Stimulated activated CD8-positive, alpha-beta memory T cell treated with anti-CD3 and anti-CD28 coated beads, Interleukin-7, amount 100 ng/mL, for 4 hours (primary cell): Measurements from ENCODE around the gene PCCB.
"Not testable (repeated sequence)": the region's sequence is repeated elsewhere in the genome, so short reads cannot be mapped to it uniquely, and the experiment has no call there.

ENCODE experiments used
- DNase-seq, 2 donors: peaks; one replicate each; pipeline ENCODE4 v3.0.0-alpha.2; 2020; ENCODE audit warnings: low read depth in 2 of 2

The PCCB gene

DNA sequence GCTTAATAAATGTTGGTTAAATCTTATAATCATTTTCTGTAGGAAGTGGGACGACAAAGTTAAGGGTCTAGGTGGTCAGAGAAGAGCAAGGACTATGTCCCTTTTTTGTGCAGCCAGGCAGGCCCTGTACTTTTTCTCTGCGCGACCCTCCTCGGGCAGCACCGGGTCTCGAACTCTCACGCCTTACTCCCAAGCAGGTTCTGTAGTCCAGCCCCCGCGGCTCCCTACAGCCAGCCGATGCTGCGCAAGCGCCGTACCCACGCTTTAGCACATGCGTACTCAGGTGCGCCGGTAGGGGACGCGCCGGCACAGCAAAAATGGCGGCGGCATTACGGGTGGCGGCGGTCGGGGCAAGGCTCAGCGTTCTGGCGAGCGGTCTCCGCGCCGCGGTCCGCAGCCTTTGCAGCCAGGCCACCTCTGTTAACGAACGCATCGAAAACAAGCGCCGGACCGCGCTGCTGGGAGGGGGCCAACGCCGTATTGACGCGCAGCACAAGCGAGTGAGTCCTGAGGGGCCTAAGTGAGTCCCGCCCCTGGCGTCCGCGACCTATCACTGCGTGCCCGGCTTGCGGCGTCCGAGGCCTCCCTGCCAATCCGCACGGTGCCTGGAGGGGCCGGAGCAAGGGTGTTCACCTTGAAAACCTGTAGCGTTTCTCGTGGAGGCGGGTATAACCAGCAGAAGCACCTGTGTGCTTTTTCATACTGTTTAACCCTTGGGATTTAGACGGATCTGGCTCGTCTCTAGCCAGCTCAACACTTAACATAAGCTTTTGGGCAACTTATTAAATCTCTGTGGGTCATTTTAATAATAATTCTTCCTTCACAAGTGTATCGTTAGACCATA lies at the start of gene PCCB:
TSS of gene PCCB (plus strand) at position 282 of the 844 bp plus-strand sequence. CDS start at position 318, 36 bp downstream.
- DNase-seq: peak; percentile 88 to 89

DNA sequence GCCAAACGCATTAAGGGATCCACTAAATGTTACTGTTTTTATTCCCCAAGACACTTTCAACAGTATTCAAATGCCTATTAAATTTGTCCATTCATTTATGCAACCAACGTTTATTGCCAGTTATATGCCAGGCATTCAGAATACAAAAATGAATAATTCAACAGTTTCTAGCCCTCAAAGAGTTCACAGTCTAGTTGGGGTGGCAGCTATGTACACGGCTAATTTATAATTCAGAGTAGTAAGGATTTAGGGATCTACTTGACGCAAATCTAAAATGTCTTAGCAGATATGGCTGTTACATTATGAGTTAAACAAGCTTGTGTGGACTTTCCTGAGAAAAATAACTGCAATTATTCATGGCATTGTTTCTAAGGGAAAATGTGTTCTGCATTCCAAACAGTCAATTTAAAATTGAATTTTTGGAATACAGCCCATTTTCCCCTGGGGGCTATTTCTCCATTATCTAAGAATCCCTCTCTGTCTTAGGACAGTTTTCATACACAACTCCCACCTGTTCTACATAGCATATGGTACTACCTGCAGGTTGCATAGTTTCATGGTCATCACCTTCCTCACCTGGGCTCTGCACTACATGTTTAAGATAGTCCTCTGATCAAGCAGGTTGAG lies 42.5 kb upstream of the PCCB start:
- DNase-seq: no peak

DNA sequence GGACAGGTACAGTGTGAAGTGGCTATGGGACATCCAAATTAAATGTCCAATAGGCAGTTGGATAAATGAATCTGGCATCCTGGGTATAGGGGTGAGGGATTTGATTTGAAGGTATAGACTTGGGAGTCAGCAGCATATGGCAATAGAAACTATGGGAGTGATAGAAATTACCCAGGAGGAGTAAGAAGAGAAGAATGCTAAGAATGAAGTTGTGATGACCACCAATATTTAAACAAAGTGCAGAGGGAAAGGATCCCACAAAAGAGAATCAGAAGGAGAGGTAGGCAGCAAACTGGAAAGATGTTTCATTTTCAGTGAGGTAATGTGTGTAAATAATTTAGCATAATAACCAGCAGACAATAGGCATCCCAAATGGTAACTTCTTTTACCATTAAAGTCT lies 40.2 kb upstream of the PCCB start:
- DNase-seq: no peak

DNA sequence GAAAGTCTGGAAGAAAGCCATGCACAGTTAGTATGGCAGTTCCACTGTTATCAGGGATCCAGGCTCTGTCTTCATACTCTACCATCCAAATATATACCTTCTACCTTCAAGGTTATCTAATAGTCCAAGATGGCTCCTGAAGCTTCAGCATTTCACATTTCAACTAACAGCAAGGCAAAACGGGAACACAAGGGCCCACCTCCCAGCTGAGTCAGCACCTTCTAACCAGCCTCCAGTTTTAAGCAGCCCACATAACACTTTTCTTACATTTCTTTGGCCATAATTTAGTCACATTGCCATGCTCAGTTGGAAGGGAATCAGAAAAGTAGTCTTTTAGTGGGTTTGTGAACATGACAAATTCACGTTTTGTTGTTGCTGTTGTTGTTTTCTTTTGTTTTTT lies 38.6 kb upstream of the PCCB start:
- DNase-seq: no peak

DNA sequence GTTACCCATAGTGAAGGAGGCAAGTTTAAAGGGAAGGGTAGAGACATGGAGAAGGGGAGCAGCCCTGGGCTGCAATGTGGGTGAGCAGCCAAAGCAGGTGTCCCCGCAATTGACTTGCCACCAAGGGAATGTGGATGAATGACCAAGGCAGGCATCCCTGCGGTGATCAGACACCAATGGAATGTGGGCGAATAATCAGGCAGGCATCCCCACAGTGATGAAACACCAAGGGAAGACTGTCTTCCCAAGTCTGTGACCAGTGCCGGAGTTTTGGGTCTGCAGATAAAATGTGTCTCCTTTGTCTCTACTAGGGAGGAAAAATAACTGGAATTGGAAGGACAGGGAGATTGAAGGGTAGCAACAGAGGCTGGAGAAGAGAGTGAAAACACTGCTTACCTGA lies 27.4 kb upstream of the PCCB start:
- DNase-seq: not testable (repeated sequence)

DNA sequence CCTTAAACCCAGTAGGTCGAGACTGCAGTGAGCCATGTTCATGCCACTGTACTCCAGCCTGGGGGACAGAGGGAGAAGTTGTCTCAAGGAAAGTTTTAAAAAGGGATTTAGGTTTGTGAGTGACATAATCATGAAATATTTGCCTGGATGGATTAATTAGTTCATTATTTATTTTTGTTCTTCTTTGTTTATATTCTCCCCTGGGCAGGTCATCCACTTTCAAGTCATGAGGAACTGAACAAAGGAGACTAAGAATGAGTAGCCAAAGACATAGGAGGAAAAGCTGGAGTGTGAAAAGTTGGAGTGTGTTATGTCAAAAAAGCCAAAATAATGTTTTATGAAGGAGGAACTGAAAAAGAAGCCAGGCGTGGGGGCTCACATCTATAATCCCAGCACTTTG lies 17.7 kb upstream of the PCCB start:
- DNase-seq: no peak

DNA sequence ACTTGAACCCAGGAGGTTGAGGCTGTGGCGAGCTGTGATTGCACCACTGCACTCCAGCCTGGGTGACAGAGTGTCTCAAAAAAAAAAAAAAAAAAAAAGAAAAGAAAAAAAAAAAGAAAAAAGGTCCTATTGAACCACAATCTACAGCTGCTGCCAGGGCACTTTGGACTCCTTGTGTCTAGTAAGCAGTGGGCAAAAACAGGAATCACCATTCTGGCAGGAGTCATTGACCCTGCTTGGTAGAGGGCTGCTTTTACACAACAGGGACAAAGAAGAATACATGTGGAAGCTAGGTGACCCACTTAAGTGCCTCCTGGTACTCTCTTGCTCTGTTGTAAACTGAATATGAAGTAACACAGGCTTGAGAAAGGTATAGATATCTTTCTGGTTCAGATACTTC lies 14.6 kb upstream of the PCCB start:
- no peak for DNase-seq

DNA sequence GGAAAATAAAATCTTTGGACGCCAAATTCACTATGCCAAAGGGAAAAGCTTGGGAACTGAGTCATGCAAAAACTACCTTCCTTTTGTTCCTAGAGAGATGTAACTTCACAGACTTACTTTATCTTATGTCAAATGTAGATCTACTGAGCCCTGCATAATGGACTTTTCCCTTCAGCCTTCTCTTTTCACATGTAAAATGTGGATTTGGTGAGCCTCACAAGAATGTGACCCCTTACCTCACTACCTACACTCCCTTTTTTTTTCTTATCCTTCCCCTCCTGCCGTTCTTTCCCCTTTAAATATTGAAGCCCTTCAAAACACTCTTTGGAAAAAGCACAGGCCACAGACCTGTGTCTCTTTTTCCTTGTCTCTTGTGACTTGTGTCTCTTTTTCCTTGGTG lies 14.0 kb upstream of the PCCB start:
- DNase-seq: no peak

DNA sequence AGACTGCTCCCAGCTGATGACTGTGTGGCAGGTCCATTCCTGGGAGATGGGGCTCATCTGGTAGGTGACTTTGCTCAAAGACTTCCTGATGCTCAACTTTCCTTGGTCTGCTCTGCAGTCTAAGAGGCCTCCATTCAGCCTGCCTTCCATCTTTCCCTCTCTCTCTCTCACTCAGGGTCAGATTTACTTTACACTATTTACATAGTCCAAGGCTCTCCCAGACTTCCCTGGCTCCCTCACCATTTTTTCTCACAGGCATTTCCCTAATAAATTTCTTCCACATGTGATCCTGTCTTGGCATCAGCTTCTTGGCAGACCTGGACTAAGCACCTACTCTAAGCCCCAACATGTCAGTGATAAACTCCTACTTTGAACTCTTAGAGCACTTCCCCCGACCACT lies 13.0 kb upstream of the PCCB start:
- DNase-seq: no peak

DNA sequence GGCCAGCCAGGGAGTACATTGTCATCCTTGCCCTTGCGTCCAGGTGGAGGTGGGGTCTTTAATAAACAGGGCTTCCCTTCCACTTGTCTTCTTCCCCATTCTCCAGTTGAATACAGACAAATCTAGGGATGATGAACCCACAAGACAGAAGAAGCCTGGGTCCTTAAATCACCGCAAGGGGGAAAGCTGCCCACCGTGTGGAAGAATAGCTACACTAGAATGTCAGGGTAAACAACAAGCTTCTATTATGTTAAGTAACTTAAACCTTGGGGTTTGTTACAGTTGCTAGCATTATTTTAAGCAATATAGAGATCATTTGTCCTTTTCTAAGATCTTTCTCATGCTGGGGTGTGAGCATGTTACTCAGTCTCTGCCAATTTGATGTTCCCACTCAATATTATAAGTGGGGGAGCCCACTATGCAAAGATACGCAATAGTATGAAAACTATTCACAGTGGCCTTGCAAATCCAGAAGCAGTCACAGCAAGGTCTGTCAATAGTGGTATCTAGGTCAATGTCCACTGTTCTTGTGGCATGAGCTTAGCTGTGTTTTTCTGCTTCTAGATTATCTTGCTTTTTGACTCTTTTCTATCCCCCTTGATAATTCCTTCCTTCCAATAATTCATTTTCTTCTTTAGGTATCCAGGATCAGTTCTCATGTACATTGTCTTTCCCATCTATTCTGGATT lies 12.0 kb upstream of the PCCB start:
- no peak for DNase-seq

DNA sequence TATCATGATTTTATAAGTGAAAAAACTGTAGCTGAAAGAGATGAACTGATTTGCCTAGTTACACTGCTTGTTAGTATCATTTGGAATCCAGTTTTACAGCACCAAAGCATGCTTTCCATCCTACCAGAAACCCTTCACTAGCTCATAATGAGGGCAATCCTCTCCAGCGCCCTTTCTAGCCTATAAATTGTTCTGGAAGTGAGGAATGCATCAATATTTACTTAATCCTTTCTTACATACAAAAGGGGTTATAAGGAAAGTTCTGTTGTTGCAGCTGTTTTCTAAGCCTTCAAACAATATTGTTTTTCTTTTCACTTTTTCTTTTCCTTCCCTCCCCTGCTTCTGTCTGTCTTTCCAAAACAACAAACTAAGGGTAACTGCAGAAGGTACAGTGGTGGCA lies 11.0 kb upstream of the PCCB start:
- DNase-seq: no peak

DNA sequence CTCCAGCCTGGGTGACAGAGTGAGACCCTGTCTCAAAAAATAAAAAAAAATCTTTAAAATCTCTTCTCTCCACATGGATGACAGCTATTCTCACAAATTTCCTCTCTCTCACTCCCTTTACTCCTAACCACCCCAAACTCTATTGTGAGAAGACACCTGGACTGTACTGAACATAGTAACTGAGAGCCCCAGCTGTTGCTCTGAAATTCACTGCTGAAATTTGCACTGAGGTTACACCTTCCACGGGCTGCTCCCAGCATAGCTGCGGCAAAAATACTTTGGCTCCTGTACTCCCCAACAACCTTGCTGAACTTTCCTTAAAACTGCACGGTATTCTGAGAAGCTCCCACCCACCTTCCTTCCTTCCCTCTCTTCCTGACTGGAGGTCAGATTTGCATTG lies 4.4 kb upstream of the PCCB start:
- DNase-seq: no peak

DNA sequence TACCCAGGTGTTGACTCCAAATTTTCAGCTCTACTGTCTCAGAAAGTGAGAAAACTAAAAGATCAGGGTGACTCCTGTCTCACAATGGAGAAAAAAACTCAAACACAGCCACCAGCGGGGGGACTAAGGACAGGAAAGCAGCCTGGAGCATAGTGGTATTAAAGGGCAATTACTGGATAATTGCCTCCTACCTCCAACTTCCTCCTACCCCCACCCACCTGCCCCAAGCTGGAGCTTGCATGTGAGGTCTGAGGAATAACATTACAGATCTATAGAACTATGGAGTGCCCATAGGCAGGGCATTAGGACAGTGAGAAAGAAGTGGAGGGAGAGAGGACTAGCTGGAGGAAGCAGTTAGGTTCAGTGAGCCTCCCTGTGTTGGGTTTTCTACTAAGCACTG lies 2.7 kb upstream of the PCCB start:
- no peak for DNase-seq

DNA sequence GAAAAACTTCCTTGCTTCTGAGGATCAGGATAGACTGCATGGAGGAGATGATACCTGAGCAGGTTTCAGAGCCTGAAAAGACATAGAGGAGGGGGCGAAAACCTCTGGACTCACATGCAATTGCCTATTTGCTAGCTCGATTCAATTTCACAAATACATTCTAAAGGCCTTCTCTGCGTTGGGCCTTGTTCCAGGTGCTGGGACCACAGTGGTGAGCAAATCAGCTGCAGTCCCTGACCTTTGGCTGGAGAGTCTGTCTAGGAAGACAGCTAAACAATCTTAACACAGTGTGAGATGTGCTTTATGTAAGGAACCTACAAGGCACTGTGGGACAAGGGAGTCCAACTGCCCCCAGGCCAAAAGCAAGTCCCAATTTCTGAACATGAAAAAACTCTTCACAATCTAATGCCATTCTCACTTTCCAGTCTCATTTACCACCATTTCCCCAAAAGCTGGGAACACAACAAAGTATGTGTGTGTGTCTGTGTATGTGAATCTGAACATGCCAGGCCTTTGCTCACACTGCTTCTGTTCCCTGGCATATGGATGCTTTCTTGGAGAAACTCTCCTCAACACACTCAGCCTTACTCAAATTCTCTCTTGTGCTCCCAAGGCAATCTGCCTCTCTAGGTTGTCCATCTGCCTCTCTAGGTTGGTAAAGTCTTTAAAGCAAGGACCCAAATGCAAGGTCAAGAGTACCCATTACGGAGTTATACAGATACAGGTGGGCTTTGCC lies 2.1 kb upstream of the PCCB start:
- no peak for DNase-seq

DNA sequence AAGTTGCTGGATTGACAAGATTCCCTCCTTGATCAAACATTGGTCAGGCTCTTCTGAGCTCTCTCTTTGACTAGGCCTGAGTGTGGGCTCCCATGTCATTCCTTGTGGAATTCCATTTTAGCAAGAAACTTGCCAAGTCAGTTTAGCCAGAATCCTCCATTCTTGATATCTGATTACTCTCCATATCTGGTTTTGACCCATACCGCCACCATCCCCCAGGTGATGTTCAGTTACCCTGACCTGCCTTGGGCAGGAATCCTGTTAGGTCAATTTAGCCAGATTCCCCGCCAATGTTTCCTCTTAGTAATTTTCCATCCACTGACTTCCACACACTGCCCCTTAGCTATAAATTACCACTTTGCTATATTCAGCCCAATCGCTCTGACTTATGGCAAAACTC lies 1.0 kb upstream of the PCCB start:
- no peak for DNase-seq

DNA sequence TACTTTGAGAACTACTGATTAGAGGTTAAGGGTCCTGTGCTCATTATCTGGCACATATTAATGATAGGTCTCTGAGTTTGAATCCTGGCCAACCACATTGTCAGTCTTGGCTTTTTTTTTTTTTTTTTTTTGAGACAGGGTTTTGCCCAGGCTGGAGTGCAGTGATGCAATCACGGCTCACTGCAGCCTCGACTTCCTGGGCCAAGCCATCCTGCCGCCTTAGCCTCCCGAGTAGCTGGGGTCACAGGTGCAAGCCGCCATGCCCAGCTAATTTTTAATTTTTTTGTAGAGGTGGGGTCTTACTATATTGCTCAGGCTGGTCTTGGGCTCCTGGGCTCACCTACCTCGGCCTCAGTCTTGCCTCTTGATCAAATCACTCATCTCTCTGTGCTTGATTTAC lies 547 bp upstream of the PCCB start:
- no peak for DNase-seq

DNA sequence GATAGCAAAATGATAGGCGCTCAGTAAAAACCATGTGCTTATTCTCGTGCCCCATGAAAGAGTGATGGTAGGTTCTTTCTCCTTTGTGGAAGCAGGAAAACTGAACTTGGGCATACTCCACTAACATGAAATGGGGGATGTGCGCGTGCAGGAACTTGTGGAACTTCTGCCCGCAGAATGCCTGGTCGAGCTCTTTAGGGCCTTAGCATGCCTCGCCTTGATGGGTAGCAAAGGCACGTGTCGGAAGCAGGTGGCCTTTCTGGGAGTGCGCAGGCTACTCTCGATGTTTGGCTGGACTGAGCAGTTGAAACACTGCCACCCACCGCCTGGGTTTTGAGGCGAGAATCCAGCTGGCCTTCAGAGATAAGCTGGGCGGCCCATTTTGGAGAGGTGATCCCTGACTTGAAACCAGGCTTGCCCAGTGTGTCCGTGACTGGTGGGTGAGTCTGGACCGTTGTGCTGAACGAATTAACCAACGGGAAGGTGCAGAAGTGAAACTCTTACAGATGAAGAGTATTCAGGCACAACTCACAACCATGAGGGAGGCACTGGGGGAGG lies 842 bp downstream of the PCCB start:
- DNase-seq: peak in 1 of 2 donors; percentile 7

DNA sequence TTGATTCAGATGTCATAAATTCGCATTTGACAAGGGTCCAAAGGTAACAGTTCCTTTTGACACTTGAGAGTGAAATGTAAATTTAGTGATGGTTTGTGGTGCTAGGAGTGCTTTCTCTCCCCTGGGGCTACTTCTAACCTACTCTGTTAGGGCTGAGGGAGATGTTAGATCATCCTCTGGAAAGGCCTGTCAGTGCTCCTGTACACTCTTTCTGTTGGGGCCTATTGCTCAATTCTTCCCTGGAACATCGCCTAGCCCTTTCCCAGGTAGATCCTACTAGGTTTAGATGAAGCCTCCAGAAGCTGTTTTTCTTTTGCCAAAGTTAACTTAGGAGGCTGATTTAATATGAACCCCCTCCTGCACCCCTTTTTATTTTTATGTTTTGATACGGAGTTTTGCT lies 1.4 kb downstream of the PCCB start:
- no peak for DNase-seq

DNA sequence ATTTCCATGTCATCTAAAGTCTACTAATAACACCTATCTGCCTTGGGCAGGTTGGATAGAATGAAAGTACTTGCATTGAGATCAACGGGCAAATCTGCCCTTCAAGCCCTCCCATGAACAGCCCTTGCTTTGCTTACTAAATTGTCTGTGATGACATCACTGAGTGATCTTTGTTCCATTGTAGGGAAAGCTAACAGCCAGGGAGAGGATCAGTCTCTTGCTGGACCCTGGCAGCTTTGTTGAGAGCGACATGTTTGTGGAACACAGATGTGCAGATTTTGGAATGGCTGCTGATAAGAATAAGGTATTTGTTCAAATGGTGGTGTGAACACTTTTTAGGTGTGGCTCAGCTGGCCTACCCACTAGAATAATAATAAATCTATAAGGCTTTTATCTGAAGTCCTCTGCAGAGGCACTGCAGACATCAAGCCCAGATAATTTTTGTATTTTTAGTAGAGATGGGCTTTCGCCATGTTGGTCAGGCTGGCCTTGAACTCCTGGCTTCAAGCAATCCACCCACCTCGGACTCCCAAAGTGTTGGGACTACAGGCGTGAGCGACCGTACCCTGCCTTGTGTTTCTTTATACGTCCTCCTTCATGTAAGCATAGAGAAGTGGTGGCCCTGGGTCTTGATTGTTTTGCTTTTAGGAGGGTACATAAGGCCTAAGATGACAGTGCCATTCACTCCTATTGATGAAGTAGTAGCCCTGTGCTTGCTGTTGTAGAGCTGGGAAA lies 5.7 kb downstream of the PCCB start:
- DNase-seq: no peak

DNA sequence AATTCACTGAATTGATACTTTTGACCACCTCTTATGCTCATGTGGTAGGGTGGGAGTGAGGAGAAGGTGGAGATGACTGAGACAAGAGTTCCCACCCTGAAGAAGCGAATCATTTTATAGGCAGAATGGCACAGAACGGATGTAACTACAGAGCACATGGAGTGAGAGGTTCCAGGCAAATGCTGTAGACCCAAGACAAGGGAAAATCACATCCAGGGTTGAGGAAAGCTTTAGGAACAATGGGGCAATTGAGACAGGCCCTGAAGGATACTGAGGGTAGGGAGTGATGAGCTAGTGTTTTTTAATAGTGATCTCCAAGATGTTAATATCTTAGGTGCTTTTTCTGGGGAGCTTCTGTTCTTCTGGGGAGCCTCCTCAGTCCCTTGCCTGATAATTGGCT lies 8.1 kb downstream of the PCCB start:
- no peak for DNase-seq

DNA sequence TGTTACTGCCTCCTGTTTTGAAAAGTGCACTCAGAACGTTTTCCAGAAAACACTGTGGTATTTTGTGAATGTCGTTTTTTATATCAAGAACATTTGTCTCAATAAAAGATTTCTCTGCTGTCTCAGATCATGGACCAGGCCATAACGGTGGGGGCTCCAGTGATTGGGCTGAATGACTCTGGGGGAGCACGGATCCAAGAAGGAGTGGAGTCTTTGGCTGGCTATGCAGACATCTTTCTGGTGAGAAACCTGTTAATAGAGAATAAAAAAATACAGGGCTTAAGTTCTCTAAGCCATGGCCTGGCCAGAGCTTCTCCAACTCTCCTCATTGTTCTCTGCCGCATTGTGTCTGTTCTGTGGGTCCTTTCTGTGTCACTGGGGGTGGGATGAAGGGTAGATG lies 11.7 kb downstream of the PCCB start:
- DNase-seq: no peak
